ENCODE measurements around the gene TIAM2.

The TIAM2 gene

GRCh38 chr6:155141512-155141911 is 146.4 kb downstream of the TIAM2 start:
- no peak for DNase-seq

DNA sequence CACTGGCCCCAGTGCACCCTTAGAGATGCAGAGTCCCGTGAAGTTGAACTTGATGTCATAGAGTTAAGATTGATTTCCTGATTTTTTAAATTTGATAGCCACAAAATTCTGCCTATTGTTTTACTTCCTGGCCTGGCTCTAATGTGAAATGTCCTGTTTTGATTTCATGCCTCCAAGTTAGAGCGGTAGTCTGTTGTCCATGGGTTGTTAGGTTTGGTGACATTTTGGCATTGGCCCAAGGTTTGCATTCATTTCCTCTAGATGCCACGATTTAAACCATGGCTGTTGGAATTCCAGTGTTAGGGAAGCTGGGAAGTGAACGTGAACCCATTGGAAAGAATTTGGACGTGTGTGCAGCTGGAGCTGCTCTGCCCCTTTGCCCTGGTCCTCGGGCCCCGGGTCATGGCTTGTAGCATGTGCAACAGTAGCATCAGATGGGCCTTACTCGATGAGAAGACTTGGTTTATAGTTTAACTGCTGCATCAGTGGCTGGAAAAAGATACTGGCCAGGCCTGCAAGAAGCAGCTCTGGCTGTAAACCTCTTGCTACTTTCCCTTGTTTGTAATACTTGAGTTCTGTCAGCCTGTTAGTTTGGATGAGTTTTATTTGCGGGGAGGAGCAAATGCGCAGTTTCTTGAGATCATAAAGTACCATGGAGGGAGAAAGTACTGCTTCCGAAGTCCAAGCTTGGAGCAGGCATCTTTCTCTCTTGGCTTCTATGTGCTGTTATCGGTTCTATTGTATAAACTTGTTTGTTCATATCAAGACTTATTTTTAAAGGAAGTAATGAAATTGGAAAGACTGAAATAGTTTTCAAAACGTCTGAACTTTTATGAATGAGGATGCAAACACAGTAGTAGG is 147.3 kb downstream of the TIAM2 start:
- DNase-seq: no peak

DNA sequence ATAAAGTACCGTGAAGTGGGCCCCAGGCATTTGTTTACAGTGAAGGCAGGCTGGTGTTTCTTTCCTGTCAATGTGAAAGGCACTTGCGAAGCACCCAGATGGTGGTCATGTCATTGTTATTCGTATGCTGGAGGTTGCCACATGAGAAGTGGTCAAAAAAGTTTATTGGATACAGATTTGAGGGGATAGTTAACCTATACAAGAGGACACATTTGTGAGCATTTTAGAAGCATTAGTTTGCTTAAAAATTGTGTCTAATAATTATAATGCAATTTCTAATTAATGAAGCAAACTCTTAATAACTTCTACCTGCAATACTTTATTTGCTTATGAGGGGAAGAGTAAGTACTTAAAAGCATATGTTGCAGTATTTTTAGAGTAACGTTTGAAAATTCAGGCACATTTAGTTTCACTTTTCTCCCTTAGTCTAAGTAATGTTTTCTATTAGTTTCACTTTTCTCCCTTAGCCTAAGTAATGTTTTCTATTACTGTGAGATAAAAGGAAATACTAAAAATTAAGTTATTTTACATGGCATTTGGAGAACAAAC is 148.0 kb downstream of the TIAM2 start:
- DNase-seq: peak; percentile 15

DNA sequence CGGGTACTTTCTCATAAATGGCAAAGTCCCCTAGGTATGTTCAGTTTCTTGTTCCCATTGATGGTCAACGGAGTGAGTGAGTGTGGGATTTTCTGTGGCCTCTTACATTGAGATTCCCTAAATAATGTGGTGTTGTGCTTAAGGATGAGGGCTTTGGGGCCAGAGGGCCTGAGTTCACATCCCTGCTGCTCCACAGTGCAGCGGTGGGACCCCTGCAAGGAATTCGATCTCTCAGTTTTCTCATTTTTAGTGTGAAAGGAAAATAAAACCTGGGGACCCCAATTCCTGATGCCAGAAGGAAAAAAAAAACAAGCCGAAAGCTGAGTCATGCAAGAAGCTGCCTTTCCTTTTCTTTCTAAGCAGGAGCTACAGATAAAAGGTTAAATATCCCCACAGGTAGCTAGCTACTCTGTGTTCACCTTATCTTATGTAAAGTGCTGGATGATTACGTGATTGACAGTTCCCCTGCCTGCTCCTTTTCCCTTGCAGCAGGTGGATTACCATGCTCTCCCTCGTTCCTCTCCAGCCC is 148.5 kb downstream of the TIAM2 start:
- DNase-seq: no peak

DNA sequence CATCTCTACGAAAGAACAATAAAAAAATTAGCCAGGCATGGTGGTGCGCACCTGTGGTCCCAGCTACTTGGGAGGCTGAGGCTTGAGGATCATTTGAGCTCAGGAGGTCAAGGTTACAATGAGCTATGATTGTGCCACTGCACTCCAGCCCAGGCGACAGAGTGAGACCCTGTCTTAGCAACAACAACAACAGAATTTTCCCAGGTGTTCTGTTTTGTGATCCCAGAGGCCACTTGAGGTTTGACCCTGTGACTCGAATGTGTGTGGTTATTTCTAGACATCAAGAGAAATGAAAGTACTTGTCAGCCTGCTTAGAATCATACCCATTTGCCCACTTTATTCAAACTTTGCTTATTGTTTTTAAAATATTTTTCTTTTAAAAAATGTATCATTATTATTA is 151.1 kb downstream of the TIAM2 start:
- DNase-seq: no peak

GRCh38 chr6:155147958-155148663 is 153.0 kb downstream of the TIAM2 start:
- DNase-seq: no peak

- DNase-seq: no peak
Observed at GRCh38 chr6:155150967-155151671, 156.0 kb downstream of the TIAM2 start.

DNA sequence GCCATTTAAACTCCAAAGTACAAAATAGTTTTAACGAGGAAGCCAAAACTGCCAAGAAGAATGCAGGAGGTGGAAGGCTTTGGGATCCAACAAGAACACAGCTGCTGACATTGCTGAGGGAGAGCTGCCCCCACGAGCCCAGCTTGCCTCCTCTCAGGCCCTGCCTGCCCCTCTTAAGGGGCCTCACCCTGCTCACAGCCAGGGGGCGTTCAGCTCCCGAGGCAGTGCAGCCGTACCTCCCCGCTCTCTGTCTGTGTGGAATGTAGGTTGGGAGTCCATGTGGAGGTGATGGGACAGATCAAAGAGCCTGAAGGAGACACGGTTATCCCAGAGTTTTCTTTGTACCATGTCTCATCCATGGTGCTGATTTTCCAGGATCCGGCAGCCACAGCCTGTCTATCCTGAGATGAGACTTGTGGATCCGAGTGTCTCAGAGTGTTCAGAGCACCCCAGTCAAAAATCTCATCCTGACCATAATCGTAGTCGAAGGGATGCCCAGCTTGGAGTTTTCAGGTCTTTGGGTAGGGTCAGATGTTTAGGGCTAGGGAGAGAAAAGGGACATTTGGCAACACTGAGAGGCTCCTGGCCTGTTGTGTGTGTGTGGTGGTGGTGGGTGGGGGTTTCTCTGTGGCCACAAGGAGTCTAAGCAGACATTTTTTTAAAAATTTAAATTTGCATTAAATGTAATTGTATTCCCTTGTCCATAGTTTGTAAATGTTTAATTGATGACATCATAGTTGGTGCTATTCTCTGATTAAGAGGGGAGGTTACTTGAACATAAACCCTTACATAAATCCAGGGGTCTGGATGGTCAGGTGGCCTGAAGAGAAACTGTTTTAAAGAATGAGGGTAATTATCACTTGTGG is 157.3 kb downstream of the TIAM2 start:
- no peak for DNase-seq

- DNase-seq: peak; percentile 62
Observed at GRCh38 chr6:155154158-155154830, 159.2 kb downstream of the TIAM2 start.

DNA sequence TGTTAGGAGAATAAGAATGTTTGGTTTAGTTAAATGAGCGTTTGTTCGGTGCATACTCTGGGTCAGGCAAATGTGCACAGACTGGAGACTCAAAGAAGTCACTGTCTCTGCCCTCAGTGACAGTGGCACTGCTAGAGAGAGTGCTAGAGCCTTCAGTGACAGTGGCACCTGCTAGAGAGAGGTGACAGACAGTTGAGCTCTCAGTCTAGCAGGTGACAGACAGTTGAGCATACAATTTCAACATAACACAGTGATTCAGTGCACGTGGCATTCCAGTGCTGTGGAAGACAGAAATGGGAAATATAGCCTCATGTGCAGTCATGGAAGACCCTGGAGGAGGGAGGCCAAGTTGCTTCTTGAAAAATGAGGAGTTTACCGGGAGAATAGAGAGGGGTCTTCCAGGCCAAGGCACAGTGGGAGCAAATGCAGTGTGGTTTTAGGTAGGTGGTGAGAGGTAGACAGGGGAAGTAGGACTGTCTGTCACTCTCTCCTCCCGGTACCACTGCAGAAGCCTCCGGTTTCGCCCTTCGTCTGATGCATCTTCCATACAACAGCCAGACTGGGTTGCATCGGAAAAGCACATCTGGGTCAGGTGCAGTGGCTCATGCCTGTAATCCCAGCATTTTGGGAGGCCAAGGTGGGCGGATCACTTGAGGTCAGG is 160.8 kb downstream of the TIAM2 start:
- DNase-seq: no peak

GRCh38 chr6:155157101-155157500 is 162.0 kb downstream of the TIAM2 start:
- DNase-seq: no peak

- no peak for DNase-seq
Observed at GRCh38 chr6:155158030-155158843, 163.1 kb downstream of the TIAM2 start.

DNA sequence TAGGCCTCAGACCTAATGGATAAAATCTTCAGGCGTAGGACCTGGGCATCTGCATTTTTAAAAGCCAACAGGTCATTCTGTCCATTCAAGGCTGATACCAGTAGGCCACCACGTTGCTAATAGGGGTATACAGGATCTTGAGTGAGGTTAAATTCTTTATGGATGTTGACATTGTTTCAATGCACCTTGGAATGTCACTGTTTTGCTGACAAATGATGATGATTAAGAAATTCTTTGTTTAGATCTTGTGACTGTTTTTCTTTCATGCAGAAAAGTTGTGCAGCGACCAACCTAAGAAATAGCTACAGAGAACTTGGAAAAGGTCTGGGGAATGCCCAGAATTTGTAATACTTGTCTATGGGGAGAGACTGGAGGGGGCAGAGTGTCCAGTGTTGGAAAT is 167.6 kb downstream of the TIAM2 start:
- DNase-seq: no peak

- no peak for DNase-seq
Observed at GRCh38 chr6:155163601-155164000, 168.5 kb downstream of the TIAM2 start.

DNA sequence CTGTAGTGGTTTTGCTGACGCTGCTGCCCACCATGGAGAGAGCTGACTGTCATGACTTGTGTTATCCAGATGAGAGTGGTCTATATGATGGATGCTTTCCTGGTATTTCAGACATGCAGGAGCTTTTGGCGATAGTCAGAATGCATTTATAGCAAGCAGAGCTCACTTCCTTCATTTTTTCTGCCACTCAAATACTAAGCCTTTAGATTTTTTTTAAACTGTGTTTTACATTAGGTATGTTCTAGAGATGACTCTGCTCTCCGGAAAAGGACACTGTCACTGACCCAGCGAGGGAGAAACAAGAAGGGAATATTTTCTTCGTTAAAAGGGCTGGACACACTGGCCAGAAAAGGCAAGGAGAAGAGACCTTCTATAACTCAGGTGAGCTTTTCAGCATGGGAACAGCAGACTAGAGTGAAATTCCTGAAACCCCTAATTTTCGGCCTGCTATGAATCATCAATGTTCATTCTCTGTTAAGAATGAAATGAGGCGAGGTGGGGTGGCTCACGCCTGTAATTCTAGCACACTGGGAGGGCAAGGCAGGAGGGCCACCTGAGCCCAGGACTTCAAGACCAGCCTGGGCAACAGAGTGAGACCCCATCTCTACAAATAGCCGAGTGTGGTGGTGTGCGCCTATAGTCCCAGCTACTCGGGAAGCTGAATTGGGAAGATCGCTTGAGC is 170.1 kb downstream of the TIAM2 start:
- DNase-seq: no peak

GRCh38 chr6:155170519-155170918 is 175.4 kb downstream of the TIAM2 start:
- no peak for DNase-seq

DNA sequence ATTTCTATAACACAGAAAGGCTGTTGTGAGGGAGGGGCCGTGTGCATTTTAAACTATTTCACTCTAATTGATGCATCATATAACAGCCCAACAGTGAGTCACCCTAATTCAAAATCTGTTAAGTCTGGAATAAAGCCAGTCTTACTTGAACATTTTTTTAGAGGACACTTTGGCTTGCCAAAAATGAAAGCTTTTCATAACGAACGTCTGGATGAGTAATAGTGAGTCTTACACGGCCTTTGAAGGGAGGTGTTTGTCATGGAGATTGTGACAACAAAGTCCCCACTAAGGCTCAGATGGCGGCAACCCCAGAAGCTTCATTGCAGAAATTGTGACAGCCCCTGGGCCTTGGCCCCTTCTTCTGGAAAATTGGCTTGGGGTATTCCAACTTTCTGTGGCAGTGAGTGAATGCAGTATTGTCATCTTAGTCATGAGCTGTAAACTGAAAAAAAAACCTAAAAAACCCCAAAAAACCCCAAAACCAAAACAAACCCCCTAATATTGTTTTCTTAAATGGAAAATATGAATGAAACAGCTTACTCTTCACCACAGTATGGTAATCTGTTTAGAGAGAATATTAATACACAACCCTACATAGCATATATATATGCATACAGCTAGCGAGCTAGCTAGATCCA is 176.1 kb downstream of the TIAM2 start:
- DNase-seq: peak; percentile 40

- no peak for DNase-seq
Observed at GRCh38 chr6:155171747-155172449, 176.8 kb downstream of the TIAM2 start.
